HEK293 (cell line): ENCODE results near the gene MXI1.
A peak's percentile ranks its signal among the peaks of the same experiment; 100 is the strongest.

Experiments used
- PRDM1 ChIP-seq: fragments of 450-650 bp; formaldehyde crosslinking; IDR thresholded peaks from 2 replicates; pipeline ENCODE4; 2016; ENCODE audit warnings: missing biosample characterization, missing genetic modification characterization
- RBAK ChIP-seq: fragments of 450-650 bp; formaldehyde crosslinking; IDR thresholded peaks from 2 replicates; pipeline ENCODE4 v1.5.1; 2016; ENCODE audit warnings: missing biosample characterization, missing genetic modification characterization
- ZBTB21 ChIP-seq: fragments of 450-650 bp; formaldehyde crosslinking; IDR thresholded peaks from 2 replicates; pipeline ENCODE4 v1.5.1; 2017; ENCODE audit warnings: missing biosample characterization, missing genetic modification characterization
- ZBTB26 ChIP-seq: fragments of 450-650 bp; formaldehyde crosslinking; optimal IDR thresholded peaks from 2 replicates; pipeline ENCODE3; 2016; ENCODE audit warnings: missing biosample characterization, mild to moderate bottlenecking, missing genetic modification characterization
- ZBTB6 ChIP-seq: fragments of 450-650 bp; formaldehyde crosslinking; IDR thresholded peaks from 2 replicates; pipeline ENCODE4 v1.5.1; 2017; ENCODE audit warnings: missing biosample characterization, missing genetic modification characterization
- ZNF223 ChIP-seq: fragments of 450-650 bp; formaldehyde crosslinking; IDR thresholded peaks from 2 replicates; pipeline ENCODE4 v1.5.1; 2016; ENCODE audit warnings: missing biosample characterization, missing genetic modification characterization
- ZNF248 ChIP-seq: fragments of 450-650 bp; formaldehyde crosslinking; IDR thresholded peaks from 2 replicates; pipeline ENCODE4 v1.5.1; 2017; ENCODE audit warnings: missing biosample characterization, missing genetic modification characterization
- ZNF280D ChIP-seq: fragments of 450-650 bp; formaldehyde crosslinking; IDR thresholded peaks from 2 replicates; pipeline ENCODE4 v1.5.1; 2016; ENCODE audit warnings: missing biosample characterization, missing genetic modification characterization
- ZNF433 ChIP-seq: fragments of 450-650 bp; formaldehyde crosslinking; IDR thresholded peaks from 2 replicates; pipeline ENCODE4 v1.5.1; 2016; ENCODE audit warnings: missing biosample characterization, missing genetic modification characterization, low read depth
- ZNF510 ChIP-seq: fragments of 450-650 bp; formaldehyde crosslinking; IDR thresholded peaks from 2 replicates; pipeline ENCODE4 v1.5.1; 2018; ENCODE audit warnings: mild to moderate bottlenecking, missing genetic modification characterization, missing biosample characterization; ENCODE audit not compliant: insufficient replicate concordance
- ZNF513 ChIP-seq: fragments of 450-650 bp; IDR thresholded peaks from 2 replicates; pipeline ENCODE4 v1.5.1; 2018; ENCODE audit warnings: missing biosample characterization, missing genetic modification characterization
- ZNF596 ChIP-seq: fragments of 450-650 bp; IDR thresholded peaks from 2 replicates; pipeline ENCODE4 v1.5.0; 2018; ENCODE audit warnings: missing biosample characterization, mild to moderate bottlenecking, missing genetic modification characterization, moderate library complexity
- ZNF658 ChIP-seq: fragments of 450-650 bp; formaldehyde crosslinking; IDR thresholded peaks from 2 replicates; pipeline ENCODE4; 2016; ENCODE audit warnings: missing biosample characterization, missing genetic modification characterization
- ZNF777 ChIP-seq: fragments of 450-650 bp; formaldehyde crosslinking; IDR thresholded peaks from 2 replicates; pipeline ENCODE4 v1.5.1; 2017; ENCODE audit warnings: missing biosample characterization, missing genetic modification characterization, borderline replicate concordance
- TF ChIP-seq, protein P1 (sequence below): fragments of 450-650 bp; formaldehyde crosslinking; IDR thresholded peaks from 2 replicates; pipeline ENCODE4 v1.5.1; 2016; ENCODE audit warnings: missing biosample characterization, missing genetic modification characterization
- TF ChIP-seq, protein P2 (sequence below): fragments of 450-650 bp; formaldehyde crosslinking; IDR thresholded peaks from 2 replicates; pipeline ENCODE4 v1.5.1; 2016; ENCODE audit warnings: missing biosample characterization, missing genetic modification characterization
- TF ChIP-seq, protein P3 (sequence below): fragments of 450-650 bp; formaldehyde crosslinking; IDR thresholded peaks from 2 replicates; pipeline ENCODE4 v1.5.1; 2016; ENCODE audit warnings: missing biosample characterization, missing genetic modification characterization, low read depth
- TF ChIP-seq, protein P4 (sequence below): fragments of 450-650 bp; formaldehyde crosslinking; IDR thresholded peaks from 2 replicates; pipeline ENCODE4 v1.5.1; 2016; ENCODE audit warnings: missing biosample characterization, missing genetic modification characterization

Gene MXI1

DNA sequence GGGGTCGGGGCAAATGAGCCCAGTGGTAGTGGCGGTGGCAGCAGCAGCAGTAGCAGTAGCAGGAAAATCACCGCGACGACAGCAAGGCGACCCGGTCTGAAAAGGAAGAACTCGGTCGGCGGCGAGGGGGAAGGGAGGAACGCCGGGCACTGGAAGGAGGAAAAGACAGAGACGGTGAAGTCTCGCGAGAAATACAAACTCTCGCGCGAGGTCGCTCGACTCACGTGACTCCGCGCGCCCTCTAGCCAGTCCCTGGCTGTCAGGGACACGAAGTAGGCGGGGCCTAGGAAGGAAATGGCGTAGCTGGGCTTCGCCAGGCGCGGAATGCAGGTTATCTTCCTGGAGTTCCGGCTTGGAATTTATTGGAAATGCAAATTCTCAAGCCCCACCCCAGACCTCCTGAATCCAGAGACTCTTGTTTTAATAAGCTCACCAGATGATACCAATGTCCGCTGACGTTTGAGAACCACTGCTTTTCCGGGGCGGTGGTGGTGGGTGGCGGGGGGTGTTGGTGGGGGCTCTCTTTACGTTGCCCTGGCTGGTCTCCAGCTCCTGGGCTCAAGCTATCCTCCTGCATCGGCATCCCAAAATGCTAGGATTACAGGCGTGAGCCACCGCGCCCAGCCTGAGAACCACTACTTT, 97.5 kb downstream of the MXI1 start, which contains the start of gene SMNDC1 (continued):
- TF ChIP-seq, protein P1, sequence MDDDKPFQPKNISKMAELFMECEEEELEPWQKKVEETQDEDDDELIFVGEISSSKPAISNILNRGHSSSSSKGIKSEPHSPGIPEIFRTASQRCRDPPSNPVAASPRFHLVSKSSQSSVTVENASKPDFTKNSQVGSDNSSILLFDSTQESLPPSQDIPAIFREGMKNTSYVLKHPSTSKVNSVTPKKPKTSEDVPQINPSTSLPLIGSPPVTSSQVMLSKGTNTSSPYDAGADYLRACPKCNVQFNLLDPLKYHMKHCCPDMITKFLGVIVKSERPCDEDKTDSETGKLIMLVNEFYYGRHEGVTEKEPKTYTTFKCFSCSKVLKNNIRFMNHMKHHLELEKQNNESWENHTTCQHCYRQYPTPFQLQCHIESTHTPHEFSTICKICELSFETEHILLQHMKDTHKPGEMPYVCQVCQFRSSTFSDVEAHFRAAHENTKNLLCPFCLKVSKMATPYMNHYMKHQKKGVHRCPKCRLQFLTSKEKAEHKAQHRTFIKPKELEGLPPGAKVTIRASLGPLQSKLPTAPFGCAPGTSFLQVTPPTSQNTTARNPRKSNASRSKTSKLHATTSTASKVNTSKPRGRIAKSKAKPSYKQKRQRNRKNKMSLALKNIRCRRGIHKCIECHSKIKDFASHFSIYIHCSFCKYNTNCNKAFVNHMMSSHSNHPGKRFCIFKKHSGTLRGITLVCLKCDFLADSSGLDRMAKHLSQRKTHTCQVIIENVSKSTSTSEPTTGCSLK (tag by site-specific recombination) = no peak
- TF ChIP-seq ZBTB6 (tag by site-specific recombination) (no peak), ZNF596 (no peak), ZNF248 (tag by site-specific recombination) (no peak), ZNF433 (tag by site-specific recombination) (no peak), ZBTB26 (peak; percentile 37), ZNF777 (no peak), PRDM1 (no peak), RBAK (tag by site-specific recombination) (no peak), ZNF280D (tag by site-specific recombination) (no peak), ZNF658 (tag by site-specific recombination) (no peak), ZNF513 (tag by site-specific recombination) (no peak), ZBTB21 (tag by site-specific recombination) (peak; percentile 26; the same call in 1 of the 2 replicates), ZNF510 (tag by site-specific recombination) (no peak), ZNF223 (tag by site-specific recombination) (no peak)
- TF ChIP-seq, protein P2, sequence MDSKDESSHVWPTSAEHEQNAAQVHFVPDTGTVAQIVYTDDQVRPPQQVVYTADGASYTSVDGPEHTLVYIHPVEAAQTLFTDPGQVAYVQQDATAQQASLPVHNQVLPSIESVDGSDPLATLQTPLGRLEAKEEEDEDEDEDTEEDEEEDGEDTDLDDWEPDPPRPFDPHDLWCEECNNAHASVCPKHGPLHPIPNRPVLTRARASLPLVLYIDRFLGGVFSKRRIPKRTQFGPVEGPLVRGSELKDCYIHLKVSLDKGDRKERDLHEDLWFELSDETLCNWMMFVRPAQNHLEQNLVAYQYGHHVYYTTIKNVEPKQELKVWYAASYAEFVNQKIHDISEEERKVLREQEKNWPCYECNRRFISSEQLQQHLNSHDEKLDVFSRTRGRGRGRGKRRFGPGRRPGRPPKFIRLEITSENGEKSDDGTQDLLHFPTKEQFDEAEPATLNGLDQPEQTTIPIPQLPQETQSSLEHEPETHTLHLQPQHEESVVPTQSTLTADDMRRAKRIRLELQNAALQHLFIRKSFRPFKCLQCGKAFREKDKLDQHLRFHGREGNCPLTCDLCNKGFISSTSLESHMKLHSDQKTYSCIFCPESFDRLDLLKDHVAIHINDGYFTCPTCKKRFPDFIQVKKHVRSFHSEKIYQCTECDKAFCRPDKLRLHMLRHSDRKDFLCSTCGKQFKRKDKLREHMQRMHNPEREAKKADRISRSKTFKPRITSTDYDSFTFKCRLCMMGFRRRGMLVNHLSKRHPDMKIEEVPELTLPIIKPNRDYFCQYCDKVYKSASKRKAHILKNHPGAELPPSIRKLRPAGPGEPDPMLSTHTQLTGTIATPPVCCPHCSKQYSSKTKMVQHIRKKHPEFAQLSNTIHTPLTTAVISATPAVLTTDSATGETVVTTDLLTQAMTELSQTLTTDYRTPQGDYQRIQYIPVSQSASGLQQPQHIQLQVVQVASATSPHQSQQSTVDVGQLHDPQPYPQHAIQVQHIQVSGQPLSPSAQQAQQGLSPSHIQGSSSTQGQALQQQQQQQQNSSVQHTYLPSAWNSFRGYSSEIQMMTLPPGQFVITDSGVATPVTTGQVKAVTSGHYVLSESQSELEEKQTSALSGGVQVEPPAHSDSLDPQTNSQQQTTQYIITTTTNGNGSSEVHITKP (tag by site-specific recombination) = peak; percentile 49
- TF ChIP-seq, protein P3, sequence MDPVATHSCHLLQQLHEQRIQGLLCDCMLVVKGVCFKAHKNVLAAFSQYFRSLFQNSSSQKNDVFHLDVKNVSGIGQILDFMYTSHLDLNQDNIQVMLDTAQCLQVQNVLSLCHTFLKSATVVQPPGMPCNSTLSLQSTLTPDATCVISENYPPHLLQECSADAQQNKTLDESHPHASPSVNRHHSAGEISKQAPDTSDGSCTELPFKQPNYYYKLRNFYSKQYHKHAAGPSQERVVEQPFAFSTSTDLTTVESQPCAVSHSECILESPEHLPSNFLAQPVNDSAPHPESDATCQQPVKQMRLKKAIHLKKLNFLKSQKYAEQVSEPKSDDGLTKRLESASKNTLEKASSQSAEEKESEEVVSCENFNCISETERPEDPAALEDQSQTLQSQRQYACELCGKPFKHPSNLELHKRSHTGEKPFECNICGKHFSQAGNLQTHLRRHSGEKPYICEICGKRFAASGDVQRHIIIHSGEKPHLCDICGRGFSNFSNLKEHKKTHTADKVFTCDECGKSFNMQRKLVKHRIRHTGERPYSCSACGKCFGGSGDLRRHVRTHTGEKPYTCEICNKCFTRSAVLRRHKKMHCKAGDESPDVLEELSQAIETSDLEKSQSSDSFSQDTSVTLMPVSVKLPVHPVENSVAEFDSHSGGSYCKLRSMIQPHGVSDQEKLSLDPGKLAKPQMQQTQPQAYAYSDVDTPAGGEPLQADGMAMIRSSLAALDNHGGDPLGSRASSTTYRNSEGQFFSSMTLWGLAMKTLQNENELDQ = no peak
- TF ChIP-seq, protein P4, sequence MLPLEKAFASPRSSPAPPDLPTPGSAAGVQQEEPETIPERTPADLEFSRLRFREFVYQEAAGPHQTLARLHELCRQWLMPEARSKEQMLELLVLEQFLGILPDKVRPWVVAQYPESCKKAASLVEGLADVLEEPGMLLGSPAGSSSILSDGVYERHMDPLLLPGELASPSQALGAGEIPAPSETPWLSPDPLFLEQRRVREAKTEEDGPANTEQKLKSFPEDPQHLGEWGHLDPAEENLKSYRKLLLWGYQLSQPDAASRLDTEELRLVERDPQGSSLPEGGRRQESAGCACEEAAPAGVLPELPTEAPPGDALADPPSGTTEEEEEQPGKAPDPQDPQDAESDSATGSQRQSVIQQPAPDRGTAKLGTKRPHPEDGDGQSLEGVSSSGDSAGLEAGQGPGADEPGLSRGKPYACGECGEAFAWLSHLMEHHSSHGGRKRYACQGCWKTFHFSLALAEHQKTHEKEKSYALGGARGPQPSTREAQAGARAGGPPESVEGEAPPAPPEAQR (tag by site-specific recombination) = no peak
